Measurements from ENCODE around the gene ESRRG. TPM values are rescaled to one million over a fixed set of nuclear protein-coding genes. Genes with fewer than 3 reads are reported as not detected.

ESRRG gene
- total and polyA plus RNA-seq, 12 donors: 1.2 to 18.0 (median 7.4) TPM

GRCh38 chr1:216722821-216723220 lies 408 bp downstream of the ESRRG start:
- Histone ChIP-seq H3K4me3 (peak overlapping the region in 2 of 4 donors; percentile 47 to 66), H3K36me3 (replicated peaks in 1 of 2) (no peaks in the 10 kb centered on the region), H3K4me1 (replicated peaks in 1 of 2) (no peaks in the 10 kb centered on the region), H3K27ac (peak overlapping the region in 1 of 5 donors; percentile 48), H3K27me3 (no peaks in the 10 kb centered on the region), H3K9me3 (replicated peaks in 1 of 3) (no peaks in the 10 kb centered on the region)
- intact Hi-C loops (cut with DNase I): no loop called here
- no peak for DNase-seq
- 2 to 5% (median 3%) methylated on average over 6 of the region's 6 CpGs for WGBS, 4 donors
- TF ChIP-seq CTCF (IDR thresholded peaks at IDR 0.05) (no peak), POLR2A (IDR thresholded peaks at IDR 0.05) (no peak)

- Histone ChIP-seq H3K36me3 (replicated peaks in 1 of 2) (no peaks in the 10 kb centered on the region), H3K27ac (no peak overlapping the region), H3K27me3 (no peaks in the 10 kb centered on the region), H3K4me1 (replicated peaks in 1 of 2) (no peaks in the 10 kb centered on the region), H3K4me3 (peak overlapping the region in 1 of 4 donors; percentile 66), H3K9me3 (replicated peaks in 1 of 3) (no peaks in the 10 kb centered on the region)
- WGBS, 4 donors: 28 to 60% (median 43%) methylated on average over 2 of the region's 2 CpGs
- no peak for DNase-seq
- TF ChIP-seq POLR2A (IDR thresholded peaks at IDR 0.05) (no peak), CTCF (IDR thresholded peaks at IDR 0.05) (peak in 1 of 6 experiments; percentile 4)
- intact Hi-C loops (cut with DNase I): no loop called here
Observed at GRCh38 chr1:216721863-216722262, 1.4 kb downstream of the ESRRG start.

- DNase-seq: no peak
- Histone ChIP-seq H3K27ac (peak overlapping the region in 2 of 5 donors; percentile 2 to 22), H3K27me3 (no peaks in the 10 kb centered on the region), H3K4me1 (replicated peaks in 1 of 2) (no peaks in the 10 kb centered on the region), H3K9me3 (replicated peaks in 1 of 3) (no peaks in the 10 kb centered on the region), H3K4me3 (peak overlapping the region in 1 of 4 donors; percentile 66), H3K36me3 (replicated peaks in 1 of 2) (no peaks in the 10 kb centered on the region)
- TF ChIP-seq CTCF (IDR thresholded peaks at IDR 0.05) (no peak), POLR2A (IDR thresholded peaks at IDR 0.05) (no peak)
- WGBS, 4 donors: 34 to 61% (median 40%) methylated on average over 5 of the region's 5 CpGs
- intact Hi-C loops (cut with DNase I): no loop called here
Observed at GRCh38 chr1:216721062-216721461, 2.2 kb downstream of the ESRRG start.

GRCh38 chr1:216711712-216712111 lies 11.5 kb downstream of the ESRRG start:
- H3K27ac ChIP-seq: no peak overlapping the region
- TF ChIP-seq POLR2A (IDR thresholded peaks at IDR 0.05): no peak
- H3K9me3 ChIP-seq (replicated peaks in 1 of 3): no peaks in the 10 kb centered on the region

GRCh38 chr1:216710598-216711333 lies 12.5 kb downstream of the ESRRG start:
- 44 to 53% (median 49%) methylated on average over 15 of the region's 15 CpGs for WGBS, 4 donors
- Histone ChIP-seq H3K9me3 (replicated peaks in 1 of 3) (no peaks in the 10 kb centered on the region), H3K4me1 (replicated peaks in 1 of 2) (peaks cover 5 to 20% of the 10 kb centered on the region in 2 donors), H3K36me3 (replicated peaks in 1 of 2) (no peaks in the 10 kb centered on the region), H3K4me3 (peak overlapping the region in 2 of 4 donors; percentile 8 to 50), H3K27me3 (no peaks in the 10 kb centered on the region), H3K27ac (peak overlapping the region in 1 of 5 donors; percentile 32)
- TF ChIP-seq POLR2A (IDR thresholded peaks at IDR 0.05): no peak
- TF ChIP-seq CTCF (IDR thresholded peaks at IDR 0.05): no peak
- intact Hi-C loops (cut with DNase I): no loop called here
- DNase-seq: peak in 2 of 7 donors; percentile 17 to 18

More at GRCh38 chr1:216711712-216712111, 11.5 kb downstream of the ESRRG start:
- DNase-seq: no peak
- peaks cover 5 to 20% of the 10 kb centered on the region in 2 donors for H3K4me1 ChIP-seq (replicated peaks in 1 of 2)
- intact Hi-C loops (cut with DNase I): no loop called here
- no peaks in the 10 kb centered on the region for H3K36me3 ChIP-seq (replicated peaks in 1 of 2)
- H3K27me3 ChIP-seq: no peaks in the 10 kb centered on the region
- H3K4me3 ChIP-seq: no peak overlapping the region
